ENCODE measurements around the gene KRT74. TPM values are rescaled to one million over a fixed set of nuclear protein-coding genes. Genes with fewer than 3 reads are reported as not detected.

KRT74 gene
- total and polyA plus RNA-seq, 7 donors, result not detected

GRCh38 chr12:52590021-52590420 is 16.4 kb upstream of the KRT74 start:
- DNase-seq, result no peak
- 91 to 94% (median 92%) methylated on average over 6 of the region's 6 CpGs for WGBS, 3 donors
- no peaks in the 10 kb centered on the region for H3K4me1 ChIP-seq
- no peaks in the 10 kb centered on the region for H3K36me3 ChIP-seq (ENCODE audit: insufficient read depth in 1 of 2, low read depth in 1 of 2)
- peaks cover 0 to 2% (median 0%) of the 10 kb centered on the region in 3 donors for H3K27me3 ChIP-seq (ENCODE audit: insufficient read depth in 3 of 3, low read length in 2 of 3)
- H3K9me3 ChIP-seq, result no peaks in the 10 kb centered on the region
- no peak overlapping the region for H3K4me3 ChIP-seq
- no peak overlapping the region for H3K27ac ChIP-seq
- TF ChIP-seq, protein P1, sequence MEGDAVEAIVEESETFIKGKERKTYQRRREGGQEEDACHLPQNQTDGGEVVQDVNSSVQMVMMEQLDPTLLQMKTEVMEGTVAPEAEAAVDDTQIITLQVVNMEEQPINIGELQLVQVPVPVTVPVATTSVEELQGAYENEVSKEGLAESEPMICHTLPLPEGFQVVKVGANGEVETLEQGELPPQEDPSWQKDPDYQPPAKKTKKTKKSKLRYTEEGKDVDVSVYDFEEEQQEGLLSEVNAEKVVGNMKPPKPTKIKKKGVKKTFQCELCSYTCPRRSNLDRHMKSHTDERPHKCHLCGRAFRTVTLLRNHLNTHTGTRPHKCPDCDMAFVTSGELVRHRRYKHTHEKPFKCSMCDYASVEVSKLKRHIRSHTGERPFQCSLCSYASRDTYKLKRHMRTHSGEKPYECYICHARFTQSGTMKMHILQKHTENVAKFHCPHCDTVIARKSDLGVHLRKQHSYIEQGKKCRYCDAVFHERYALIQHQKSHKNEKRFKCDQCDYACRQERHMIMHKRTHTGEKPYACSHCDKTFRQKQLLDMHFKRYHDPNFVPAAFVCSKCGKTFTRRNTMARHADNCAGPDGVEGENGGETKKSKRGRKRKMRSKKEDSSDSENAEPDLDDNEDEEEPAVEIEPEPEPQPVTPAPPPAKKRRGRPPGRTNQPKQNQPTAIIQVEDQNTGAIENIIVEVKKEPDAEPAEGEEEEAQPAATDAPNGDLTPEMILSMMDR (IDR thresholded peaks at IDR 0.05), result no peak
- ATAC-seq, result no peak
- intact Hi-C loops (cut with DNase I), result no loop called here

GRCh38 chr12:52587563-52587962 is 13.9 kb upstream of the KRT74 start:
- peaks cover 0 to 2% (median 0%) of the 10 kb centered on the region in 3 donors for H3K27me3 ChIP-seq (ENCODE audit: insufficient read depth in 3 of 3, low read length in 2 of 3)
- no peak overlapping the region for H3K4me3 ChIP-seq
- H3K36me3 ChIP-seq (ENCODE audit: insufficient read depth in 1 of 2, low read depth in 1 of 2), result no peaks in the 10 kb centered on the region
- DNase-seq (no peak), ATAC-seq (no peak)
- intact Hi-C loops (cut with DNase I), result loop anchor here in 1 of 2 donors (10.0 kb wide), 1 partner anchor 287 kb away; no protein-coding TSS in a partner anchor
- H3K9me3 ChIP-seq, result no peaks in the 10 kb centered on the region
- WGBS, 3 donors, result 87 to 92% (median 89%) methylated on average over 17 of the region's 17 CpGs
- H3K4me1 ChIP-seq, result no peaks in the 10 kb centered on the region
- H3K27ac ChIP-seq, result no peak overlapping the region
- TF ChIP-seq, protein P1 (IDR thresholded peaks at IDR 0.05), result no peak

DNA sequence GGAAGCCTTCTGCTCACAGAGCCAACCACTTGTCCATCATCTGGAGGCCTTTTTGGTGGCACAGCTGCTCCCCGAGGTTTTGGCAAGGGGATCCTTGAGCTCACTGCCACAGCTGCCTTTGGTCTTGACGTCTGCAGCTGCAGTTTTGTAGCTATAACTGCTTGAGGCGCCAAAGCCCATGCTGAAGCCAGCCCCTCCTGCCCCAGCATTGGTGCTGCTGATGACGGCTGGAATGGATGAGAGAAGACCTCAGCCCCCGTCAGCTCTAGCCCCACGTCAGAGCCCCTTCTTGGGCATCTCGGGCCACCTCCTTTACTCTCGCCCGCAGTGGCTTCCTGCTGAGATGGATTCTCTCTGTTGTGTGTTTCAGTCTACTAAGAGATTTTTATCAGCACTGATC is 12.3 kb upstream of the KRT74 start:
- no peak overlapping the region for H3K4me3 ChIP-seq
- H3K4me1 ChIP-seq, result no peaks in the 10 kb centered on the region
- ATAC-seq, result no peak
- TF ChIP-seq, protein P1 (IDR thresholded peaks at IDR 0.05), result no peak
- no peaks in the 10 kb centered on the region for H3K9me3 ChIP-seq
- intact Hi-C loops (cut with DNase I), result loop anchor here in 1 of 2 donors (10.0 kb wide), 1 partner anchor 289 kb away; no protein-coding TSS in a partner anchor
- H3K27ac ChIP-seq, result no peak overlapping the region
- H3K36me3 ChIP-seq (ENCODE audit: insufficient read depth in 1 of 2, low read depth in 1 of 2), result no peaks in the 10 kb centered on the region
- no peaks in the 10 kb centered on the region for H3K27me3 ChIP-seq (ENCODE audit: insufficient read depth in 3 of 3, low read length in 2 of 3)
- no peak for DNase-seq
- WGBS, 3 donors, result 30 to 40% (median 37%) methylated on average over 9 of the region's 9 CpGs

GRCh38 chr12:52585066-52585465 is 11.4 kb upstream of the KRT74 start:
- H3K36me3 ChIP-seq (ENCODE audit: insufficient read depth in 1 of 2, low read depth in 1 of 2), result no peaks in the 10 kb centered on the region
- H3K4me1 ChIP-seq, result no peaks in the 10 kb centered on the region
- no peak for DNase-seq
- H3K27me3 ChIP-seq (ENCODE audit: insufficient read depth in 3 of 3, low read length in 2 of 3), result no peaks in the 10 kb centered on the region
- no peaks in the 10 kb centered on the region for H3K9me3 ChIP-seq
- WGBS, 3 donors, result 88 to 97% (median 94%) methylated on average over 3 of the region's 3 CpGs
- intact Hi-C loops (cut with DNase I), result loop anchor here in 1 of 2 donors (10.0 kb wide), 1 partner anchor 290 kb away; no protein-coding TSS in a partner anchor
- TF ChIP-seq, protein P1 (IDR thresholded peaks at IDR 0.05), result no peak
- no peak for ATAC-seq
- no peak overlapping the region for H3K27ac ChIP-seq
- H3K4me3 ChIP-seq, result no peak overlapping the region

DNA sequence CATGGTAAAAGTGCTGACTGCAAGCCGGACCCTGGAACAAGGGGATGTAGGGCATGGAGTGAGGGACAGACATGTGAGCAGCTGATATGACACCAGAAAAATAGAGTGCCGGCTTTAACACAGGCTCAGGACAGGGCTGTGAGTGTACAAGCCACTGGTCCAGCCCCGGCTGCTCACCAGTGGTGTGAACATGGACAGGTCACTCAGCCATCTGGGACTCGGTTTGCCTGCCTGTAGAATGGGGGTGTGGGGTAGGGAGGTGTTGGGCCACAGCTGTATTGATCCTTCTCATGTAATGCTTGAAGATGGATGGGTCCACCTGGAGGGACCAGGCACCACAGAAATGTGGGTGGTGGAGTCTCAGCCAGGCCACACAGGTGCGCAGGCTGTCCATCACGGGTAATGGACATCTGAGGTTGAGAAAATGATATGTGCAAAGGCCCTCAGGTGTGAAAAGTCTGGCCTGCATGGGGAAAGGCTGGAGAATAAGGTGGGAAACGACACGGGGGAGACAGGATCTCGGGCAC is 10.6 kb upstream of the KRT74 start:
- DNase-seq (no peak), ATAC-seq (no peak)
- Histone ChIP-seq H3K4me3 (no peak overlapping the region), H3K27me3 (ENCODE audit: insufficient read depth in 3 of 3, low read length in 2 of 3) (peaks cover 0 to 2% (median 0%) of the 10 kb centered on the region in 3 donors), H3K27ac (no peak overlapping the region), H3K36me3 (ENCODE audit: insufficient read depth in 1 of 2, low read depth in 1 of 2) (no peaks in the 10 kb centered on the region), H3K9me3 (no peaks in the 10 kb centered on the region), H3K4me1 (no peaks in the 10 kb centered on the region)
- TF ChIP-seq, protein P1 (IDR thresholded peaks at IDR 0.05), result no peak
- 84 to 96% (median 94%) methylated on average over 9 of the region's 9 CpGs for WGBS, 3 donors
- intact Hi-C loops (cut with DNase I), result loop anchor here (5.0 to 10.0 kb wide), 2 partner anchors 291 to 393 kb away; no protein-coding TSS in a partner anchor
